Fibroblast of skin of scalp (primary cell): ENCODE results near the gene ZNF224.
A peak's percentile ranks its signal among the peaks of the same experiment; 100 is the strongest.

Experiments
- DNase-seq: peaks from one replicate; pipeline ENCODE4 v3.0.0-alpha.2; 2013

Gene ZNF224

GRCh38 chr19:44131955-44132354, 37.8 kb downstream of the ZNF224 start:
- no peak for DNase-seq

- peak; percentile 88 for DNase-seq
Observed at GRCh38 chr19:44141191-44142058, 47.3 kb downstream of the ZNF224 start, which contains the start of gene ZNF234. Gene ZNF234, plus strand, starts transcription at chr19:44141554. Its CDS starts 3,079 bp downstream, at chr19:44144633.

- DNase-seq, result peak; percentile 8
Observed at GRCh38 chr19:44142059-44142433, 47.9 kb downstream of the ZNF224 start.

- no peak for DNase-seq
Observed at GRCh38 chr19:44149776-44150175, 55.6 kb downstream of the ZNF224 start.

- DNase-seq, result no peak
Observed at GRCh38 chr19:44151491-44151890, 57.3 kb downstream of the ZNF224 start.

GRCh38 chr19:44156475-44156874, 62.3 kb downstream of the ZNF224 start:
- no peak for DNase-seq
